AG08395 (cell line): ENCODE measurements around the gene CCBE1.
"Not testable (repeated sequence)": the region's sequence is repeated elsewhere in the genome, so short reads cannot be mapped to it uniquely, and the experiment has no call there.

Experiments used
- DNase-seq: peaks from one replicate; pipeline ENCODE4 v3.0.0; 2012; ENCODE audit warnings: mixed read lengths, low spot score

The CCBE1 gene

GRCh38 chr18:59697236-59697932 lies at the start of gene CCBE1:
Gene CCBE1, minus strand, starts transcription at chr18:59697423.
- DNase-seq: peak; percentile 67

DNA sequence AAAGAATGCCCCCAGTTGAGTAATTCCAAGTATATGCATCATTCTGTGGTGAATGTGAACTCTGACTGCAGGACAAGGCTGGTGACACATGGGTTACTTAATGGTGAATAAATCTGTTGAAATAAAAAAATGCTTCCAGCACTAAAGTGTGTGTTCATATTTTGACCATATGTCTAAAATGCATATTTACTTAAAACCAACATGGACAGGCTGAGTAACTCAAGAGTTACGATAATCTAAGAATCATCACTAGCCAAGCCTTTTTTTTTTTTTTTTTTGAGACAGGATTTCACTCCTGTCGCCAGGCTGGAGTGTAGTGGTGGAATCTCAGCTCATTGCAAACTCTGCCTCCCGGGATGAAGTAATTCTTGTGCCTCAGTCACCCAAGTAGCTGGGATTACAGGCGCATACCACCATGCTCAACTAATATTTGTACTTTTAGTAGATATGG lies 47.1 kb upstream of the CCBE1 start:
- peak; percentile 83 for DNase-seq

- peak; percentile 15 for DNase-seq
These were observed 46.3 kb upstream of the CCBE1 start for GRCh38 chr18:59743566-59743965.

DNA sequence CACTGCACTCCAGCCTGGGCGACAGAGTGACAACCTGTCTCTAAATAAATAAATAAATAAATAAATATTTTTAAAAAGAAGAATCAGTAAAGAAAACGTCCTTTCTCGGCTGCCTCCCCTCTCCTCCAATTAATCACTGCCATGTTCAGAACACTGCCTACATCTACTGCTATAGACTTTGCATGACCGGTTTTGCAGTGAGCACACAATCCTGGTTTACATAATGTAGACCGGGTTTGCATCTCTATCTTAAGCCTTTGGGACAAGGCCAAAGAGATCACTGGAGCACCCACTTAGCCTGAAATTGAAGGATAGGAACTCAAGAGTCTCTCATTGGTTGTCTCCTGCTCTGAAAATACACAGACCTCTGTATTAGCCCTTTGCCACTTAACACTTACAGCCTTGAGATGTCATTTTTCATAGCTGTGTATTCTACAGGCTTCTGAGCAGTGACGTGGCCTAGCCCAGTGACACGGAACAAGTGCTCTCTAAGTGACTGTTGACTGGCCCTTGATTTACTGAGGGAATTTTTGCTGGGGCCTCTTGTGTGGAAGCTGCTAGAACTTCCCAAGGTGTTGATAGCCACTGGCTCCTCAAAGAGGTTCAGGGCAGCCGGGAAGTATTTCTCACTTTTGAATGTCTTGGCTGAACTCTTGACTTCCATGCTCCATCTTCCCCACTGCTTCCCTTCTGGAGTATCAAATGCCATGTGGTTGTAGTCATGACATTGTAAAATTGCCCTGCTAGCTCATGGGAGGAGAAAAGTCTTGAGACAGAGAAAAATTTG lies 45.3 kb upstream of the CCBE1 start:
- DNase-seq: peak; percentile 65

DNA sequence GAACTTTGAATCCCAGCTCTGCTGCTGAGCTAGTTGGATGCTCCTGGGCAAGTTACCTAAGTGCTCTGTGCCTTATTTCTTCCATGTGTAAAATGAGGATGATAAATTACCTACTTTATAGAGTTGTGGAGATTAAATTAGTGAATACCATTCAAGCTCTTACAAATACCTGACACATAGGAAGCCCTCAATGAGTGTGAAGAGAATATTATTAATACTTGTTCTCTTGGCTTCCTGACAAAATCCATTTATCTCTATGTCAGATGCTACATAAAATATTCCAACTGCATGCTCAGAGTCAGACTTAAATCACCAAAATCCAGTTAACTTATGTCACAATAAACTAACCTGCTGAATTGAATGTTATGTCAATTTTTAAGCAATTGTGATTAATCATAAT lies 42.9 kb upstream of the CCBE1 start:
- no peak for DNase-seq

- no peak for DNase-seq
These were observed 40.6 kb upstream of the CCBE1 start for GRCh38 chr18:59737776-59738300.

DNA sequence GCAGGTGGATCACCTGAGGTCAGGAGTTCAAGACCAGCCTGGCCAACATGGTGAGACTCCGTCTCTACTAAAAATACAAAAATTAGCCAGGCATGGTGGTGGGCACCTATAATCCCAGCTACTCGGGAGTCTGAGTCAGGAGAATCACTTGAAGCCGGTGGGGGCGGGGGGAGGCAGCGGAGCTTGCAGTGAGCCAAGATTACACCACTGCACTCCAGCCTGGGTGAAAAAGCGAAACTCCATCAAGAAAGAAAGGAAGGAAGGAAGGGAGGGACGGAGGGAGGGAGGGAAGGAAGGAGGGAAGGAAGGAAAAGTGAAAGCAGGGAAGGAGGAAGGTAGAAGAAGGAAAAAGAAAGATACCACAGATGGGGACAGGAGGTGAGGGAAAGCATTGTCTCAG lies 40.1 kb upstream of the CCBE1 start:
- not testable (repeated sequence) for DNase-seq

- no peak for DNase-seq
These were observed 38.8 kb upstream of the CCBE1 start for GRCh38 chr18:59736061-59736460.

GRCh38 chr18:59735269-59735860 lies 38.1 kb upstream of the CCBE1 start:
- DNase-seq: no peak

DNA sequence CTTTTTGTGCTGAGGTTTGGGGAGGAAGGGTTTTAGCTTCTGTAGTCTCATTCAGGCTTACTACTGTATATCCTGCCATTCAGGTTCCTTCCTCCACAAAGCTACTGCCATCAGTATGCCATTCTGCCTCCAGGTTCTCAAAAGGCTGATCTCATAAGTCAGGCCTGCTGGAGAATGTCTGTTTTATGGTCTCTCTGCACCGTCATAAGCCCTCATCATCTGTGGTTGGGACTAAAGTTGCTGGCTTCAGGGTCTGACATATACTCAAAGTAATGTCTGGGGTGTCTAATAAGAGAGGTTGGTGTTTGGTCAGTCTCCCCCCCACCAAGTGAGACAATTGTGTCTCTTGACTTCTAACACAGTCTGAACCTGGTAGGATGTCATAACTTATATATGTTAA lies 36.2 kb upstream of the CCBE1 start:
- peak; percentile 17 for DNase-seq

GRCh38 chr18:59730896-59731295 lies 33.7 kb upstream of the CCBE1 start:
- DNase-seq: no peak

DNA sequence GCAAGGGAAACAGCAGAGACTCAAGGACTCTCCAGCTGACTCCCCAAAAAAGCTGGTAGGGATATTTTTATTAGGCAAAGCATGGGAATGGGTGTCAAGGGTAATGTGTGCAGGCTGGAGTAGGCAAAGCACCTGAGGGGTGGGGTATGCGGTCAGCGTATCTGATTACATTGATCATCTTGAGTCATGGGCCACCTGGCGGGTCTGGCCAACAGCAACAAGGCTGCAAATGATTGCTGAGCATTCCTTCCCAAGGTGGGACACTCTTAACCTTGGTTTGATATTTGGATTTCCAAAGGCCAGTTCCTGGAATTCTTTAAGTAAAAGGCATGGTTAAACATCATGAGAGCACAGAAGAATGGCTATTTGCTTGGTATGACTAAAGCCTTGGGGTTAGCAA lies 32.6 kb upstream of the CCBE1 start:
- DNase-seq: no peak

DNA sequence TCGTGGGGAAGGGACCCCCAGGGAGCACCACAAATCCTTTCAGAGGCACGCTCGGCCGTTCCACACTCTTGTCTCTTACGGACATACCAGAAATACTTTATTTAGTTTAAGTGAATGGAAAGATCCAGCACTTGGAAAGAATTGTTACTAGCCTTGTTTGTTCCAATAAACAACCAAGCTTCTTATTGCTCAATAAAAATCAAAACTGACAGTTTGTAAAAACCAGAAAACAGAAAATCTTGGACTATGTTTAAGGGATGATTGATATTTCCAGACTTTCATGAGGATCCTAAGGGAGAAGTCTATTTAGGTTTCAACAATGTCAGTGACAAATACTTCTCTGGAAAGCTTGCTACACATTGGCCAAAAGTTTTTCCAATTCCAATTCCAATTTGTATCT lies 31.6 kb upstream of the CCBE1 start:
- DNase-seq: no peak

- DNase-seq: peak; percentile 28
These were observed 27.9 kb upstream of the CCBE1 start for GRCh38 chr18:59725142-59725541.

DNA sequence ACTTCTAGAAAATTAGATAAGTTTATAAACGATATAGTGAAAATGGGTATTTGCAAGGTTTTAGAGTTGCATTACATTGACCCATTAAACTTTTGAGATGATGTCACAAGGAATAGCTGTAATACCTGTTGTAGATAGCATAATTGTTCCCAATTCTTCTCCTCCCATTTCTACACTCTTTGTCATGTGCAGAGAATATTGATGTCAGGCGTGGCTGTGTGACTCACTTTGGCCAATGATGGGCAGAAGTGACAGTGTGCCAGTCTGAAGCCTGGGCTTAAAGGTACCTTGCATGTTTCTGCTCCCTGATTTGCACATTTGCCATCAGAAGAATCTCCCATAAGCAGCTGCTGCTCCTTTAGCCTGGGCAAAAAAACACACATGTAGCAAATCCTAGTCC lies 26.9 kb upstream of the CCBE1 start:
- no peak for DNase-seq

GRCh38 chr18:59721931-59722330 lies 24.7 kb upstream of the CCBE1 start:
- no peak for DNase-seq

- no peak for DNase-seq
These were observed 24.0 kb upstream of the CCBE1 start for GRCh38 chr18:59721211-59721610.

GRCh38 chr18:59719544-59720181 lies 22.4 kb upstream of the CCBE1 start:
- peak; percentile 88 for DNase-seq

DNA sequence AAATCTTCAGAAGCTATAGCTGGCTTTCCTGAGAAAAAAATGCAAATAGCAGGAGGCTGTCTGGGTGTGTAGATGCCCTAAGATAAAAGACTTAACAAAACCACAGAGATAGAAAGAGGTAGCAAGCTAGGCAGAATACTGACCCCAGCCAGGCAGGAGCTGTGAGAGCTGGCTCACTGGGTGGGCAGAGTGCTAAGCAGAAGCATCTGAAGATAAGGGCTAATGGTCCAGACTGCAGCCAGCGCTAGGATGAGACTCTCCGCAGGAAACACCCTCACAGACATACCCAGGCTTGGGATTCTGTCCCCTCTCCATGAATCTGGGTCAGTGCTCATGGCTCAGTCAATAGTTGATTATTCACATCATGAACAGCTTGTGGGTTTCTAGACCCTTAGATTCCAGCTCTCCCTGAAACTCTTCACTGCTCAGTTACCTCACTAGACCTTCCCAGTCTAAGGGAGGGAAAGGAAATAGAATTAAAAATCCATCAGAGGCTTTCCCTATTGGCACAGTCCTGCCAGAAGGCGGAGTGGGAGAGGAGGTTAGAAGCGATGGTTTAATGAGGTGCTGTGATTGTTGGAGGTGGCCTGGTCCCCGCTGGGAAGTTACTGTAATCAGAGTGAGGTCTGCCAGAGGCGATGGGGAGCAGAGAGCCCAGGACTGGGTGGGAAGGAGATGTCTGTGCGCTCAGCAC lies 21.4 kb upstream of the CCBE1 start:
- no peak for DNase-seq

DNA sequence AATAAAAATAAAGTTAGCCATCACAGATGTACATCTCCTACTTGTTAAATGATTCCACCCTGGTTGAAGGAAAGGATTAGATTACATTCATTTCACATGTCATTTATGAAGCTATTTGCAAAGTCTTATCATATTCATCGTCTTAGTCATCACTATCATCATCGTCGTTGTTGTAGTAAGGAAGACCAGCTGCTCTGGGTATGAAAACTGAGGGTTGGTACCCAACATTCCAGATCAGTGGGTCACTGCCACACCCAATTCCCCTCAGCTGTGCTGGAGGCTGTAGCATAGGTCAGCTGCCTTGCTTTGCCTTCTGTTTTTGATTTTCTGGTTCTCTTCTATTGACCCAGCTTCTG lies 20.9 kb upstream of the CCBE1 start:
- peak; percentile 93 for DNase-seq

DNA sequence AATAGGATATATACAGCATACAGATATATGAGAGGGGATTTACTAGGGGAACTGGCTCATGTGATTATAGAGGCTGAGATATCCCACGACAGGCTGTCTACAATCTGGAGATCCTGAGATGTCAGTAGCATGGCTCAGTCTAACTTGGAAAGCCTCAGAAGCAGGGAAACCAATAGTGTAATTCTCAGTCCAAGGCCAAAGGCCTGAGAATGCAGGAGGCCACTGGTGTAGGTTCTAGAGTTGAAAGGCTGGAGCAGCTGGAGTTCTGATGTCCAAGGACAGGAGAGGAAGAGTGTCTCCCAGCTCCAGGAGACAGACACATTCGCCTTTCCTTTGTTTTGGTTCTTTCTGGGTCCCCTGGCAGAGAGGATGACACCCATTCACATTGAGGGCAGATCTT lies 20.1 kb upstream of the CCBE1 start:
- no peak for DNase-seq

- DNase-seq: peak; percentile 77
These were observed 18.7 kb upstream of the CCBE1 start for GRCh38 chr18:59715966-59716369.
